B cell (primary cell): Measurements from ENCODE around the gene VEGFB. TPM values are rescaled to one million over a fixed set of nuclear protein-coding genes. Genes with fewer than 3 reads are reported as not detected.

Experiments
- ATAC-seq: fragments of 200-7000 bp; cut with Tn5 transposase; one replicate; pipeline ENCODE4 v1.10.0; 2021; ENCODE audit warnings: low read depth, mild to moderate bottlenecking, moderate number of reproducible peaks, moderate library complexity
- CTCF ChIA-PET: fragments of 350-600 bp; sonication (Branson Sonifier 250); formaldehyde crosslinking; loops from one replicate; lab custom pipeline; 2021; ENCODE audit warnings: antibody characterized with exemption, inconsistent platforms; lab: Charles Lee
- POLR2A ChIA-PET: fragments of 350-600 bp; sonication (Branson Sonifier 250); formaldehyde crosslinking; loops from one replicate; lab custom pipeline; 2021; ENCODE audit warnings: antibody characterized with exemption; lab: Charles Lee
- DNase-seq: peaks from one replicate; pipeline ENCODE4 v3.0.0; 2013
- H2AFZ ChIP-seq: 2 replicates; pipeline ENCODE4 v1.6.1; 2012; ENCODE audit warnings: mild to moderate bottlenecking, low read depth, low read length; ENCODE audit not compliant: insufficient read depth, poor library complexity, severe bottlenecking
- H3K27ac ChIP-seq, 2 donors: 1 replicate in 1 of 2; 2 replicates in 1 of 2; pipeline ENCODE4 v1.5.1; 2012 to 2013; ENCODE audit warnings: low read length in 2 of 2, mild to moderate bottlenecking in 2 of 2, moderate library complexity in 1 of 2
- H3K27me3 ChIP-seq, 4 experiments: fragments of 200-600 bp in 1 of 4; sonication (generic) in 1 of 4; replicated peaks in 1 of 4; 1 replicate in 2 of 4; 2 replicates in 2 of 4; pipeline versions ENCODE4 v1.6.1 to v1.7.0; 2013 to 2016; ENCODE audit warnings: low read length in 3 of 4, mild to moderate bottlenecking in 2 of 4, mixed read lengths in 1 of 4, moderate library complexity in 1 of 4; ENCODE audit not compliant: insufficient read depth in 4 of 4, control insufficient read depth in 3 of 4; ENCODE audit errors: control extremely low read depth in 1 of 4
- H3K36me3 ChIP-seq, 2 experiments: replicated peaks in 1 of 2; 1 replicate in 1 of 2; 2 replicates in 1 of 2; pipeline versions ENCODE4 v1.6.1 to v1.7.1; 2013; ENCODE audit warnings: low read length in 1 of 2; ENCODE audit not compliant: insufficient read depth in 2 of 2, control insufficient read depth in 1 of 2; ENCODE audit errors: control extremely low read depth in 1 of 2, extremely low read depth in 1 of 2
- H3K4me1 ChIP-seq, 2 donors: fragments of 200-600 bp in 1 of 2; sonication (generic) in 1 of 2; 1 replicate in 1 of 2; 2 replicates in 1 of 2; pipeline versions ENCODE4 v1.5.1 to v1.6.1; 2013 to 2017; ENCODE audit warnings: low read length in 2 of 2; ENCODE audit not compliant: control insufficient read depth in 2 of 2, insufficient read depth in 2 of 2
- H3K4me2 ChIP-seq: replicated peaks from 2 replicates; pipeline ENCODE3; 2012; ENCODE audit warnings: mild to moderate bottlenecking, low read depth, low read length; ENCODE audit not compliant: poor library complexity, severe bottlenecking
- H3K4me3 ChIP-seq, 5 experiments: fragments of 200-600 bp in 1 of 5; sonication (generic) in 1 of 5; 1 replicate in 3 of 5; 2 replicates in 2 of 5; pipeline versions ENCODE4 v1.5.1 to v1.7.0; 2011 to 2016; ENCODE audit warnings: low read length in 4 of 5, mild to moderate bottlenecking in 4 of 5, low read depth in 2 of 5, control low read depth in 1 of 5, moderate library complexity in 1 of 5; ENCODE audit not compliant: insufficient read depth in 1 of 5; ENCODE audit errors: control extremely low read depth in 1 of 5, extremely low read depth in 1 of 5
- H3K79me2 ChIP-seq: fragments of 200-600 bp; sonication (generic); one replicate; pipeline ENCODE4 v1.6.0; 2016; ENCODE audit warnings: low read length; ENCODE audit not compliant: control insufficient read depth, insufficient read depth
- H3K9ac ChIP-seq: fragments of 200-600 bp; sonication (generic); 2 replicates; pipeline ENCODE4 v1.6.1; 2017; ENCODE audit warnings: mild to moderate bottlenecking, low read length, moderate library complexity
- H3K9me3 ChIP-seq, 3 donors: one replicate each; pipeline versions ENCODE4 v1.6.1 to v1.7.1; 2013; ENCODE audit warnings: low read length in 2 of 3; ENCODE audit not compliant: control insufficient read depth in 2 of 3, insufficient read depth in 1 of 3; ENCODE audit errors: control extremely low read depth in 1 of 3
- H4K20me1 ChIP-seq: 2 replicates; pipeline ENCODE4 v1.6.0; 2012; ENCODE audit warnings: mild to moderate bottlenecking, low read length; ENCODE audit not compliant: insufficient read depth, control insufficient read depth, poor library complexity, severe bottlenecking
- H3K27ac Mint-ChIP-seq: one replicate; pipeline ENCODE4 v1.8.0; 2021; ENCODE audit warnings: mixed read lengths
- H3K27me3 Mint-ChIP-seq: one replicate; pipeline ENCODE4 v1.8.0; 2021; ENCODE audit warnings: mixed read lengths
- H3K4me1 Mint-ChIP-seq: one replicate; pipeline ENCODE4 v1.8.0; 2021; ENCODE audit warnings: mixed read lengths
- H3K4me3 Mint-ChIP-seq: one replicate; pipeline ENCODE4 v1.8.0; 2021; ENCODE audit warnings: mixed read lengths
- H3K9me3 Mint-ChIP-seq: one replicate; pipeline ENCODE4 v1.8.0; 2022; ENCODE audit warnings: mixed read lengths; ENCODE audit not compliant: insufficient read depth
- CTCF ChIP-seq: fragments of 200-600 bp; IDR thresholded peaks from one replicate; pipeline ENCODE4 v1.8.0; 2022; ENCODE audit warnings: antibody characterized with exemption, mild to moderate bottlenecking
- EZH2 ChIP-seq: IDR thresholded peaks from 2 replicates; pipeline ENCODE4 v1.6.1; 2012; ENCODE audit warnings: borderline replicate concordance, low read depth, mild to moderate bottlenecking, moderate library complexity, low read length; ENCODE audit not compliant: insufficient read depth, poor library complexity, severe bottlenecking
- WGBS: methylation state at CpG from one replicate; pipeline ENCODE4 v1.1.5; 2013; ENCODE audit warnings: missing lambda C conversion rate; ENCODE audit not compliant: insufficient coverage; 5-methylcytosine and 5-hydroxymethylcytosine counted together
- intact Hi-C: fragments of 100-400 bp; cut with micrococcal nuclease; formaldehyde crosslinking; loops from one replicate; pipeline ENCODE4 v1.10.0; 2022
- polyA plus RNA-seq: library from polyadenylated mRNA; depleted of rRNA; stranded (reverse); fragments of >200 nt; gene quantifications from 2 replicates; pipeline ENCODE4 v1.2.3, GENCODE V29; 2012
- total RNA-seq, 2 donors: library from RNA; stranded (reverse); fragments of 120-200 nt in 1 of 2; gene quantifications; 1 replicate in 1 of 2; 2 replicates in 1 of 2; pipeline versions ENCODE4 v1.2.3 to v1.2.4, GENCODE V29; 2013 to 2022

VEGFB gene
- total and polyA plus RNA-seq, 2 donors (not counting 1 experiment from before 2014, with no cell fraction given): 56.4 to 152 TPM

DNA sequence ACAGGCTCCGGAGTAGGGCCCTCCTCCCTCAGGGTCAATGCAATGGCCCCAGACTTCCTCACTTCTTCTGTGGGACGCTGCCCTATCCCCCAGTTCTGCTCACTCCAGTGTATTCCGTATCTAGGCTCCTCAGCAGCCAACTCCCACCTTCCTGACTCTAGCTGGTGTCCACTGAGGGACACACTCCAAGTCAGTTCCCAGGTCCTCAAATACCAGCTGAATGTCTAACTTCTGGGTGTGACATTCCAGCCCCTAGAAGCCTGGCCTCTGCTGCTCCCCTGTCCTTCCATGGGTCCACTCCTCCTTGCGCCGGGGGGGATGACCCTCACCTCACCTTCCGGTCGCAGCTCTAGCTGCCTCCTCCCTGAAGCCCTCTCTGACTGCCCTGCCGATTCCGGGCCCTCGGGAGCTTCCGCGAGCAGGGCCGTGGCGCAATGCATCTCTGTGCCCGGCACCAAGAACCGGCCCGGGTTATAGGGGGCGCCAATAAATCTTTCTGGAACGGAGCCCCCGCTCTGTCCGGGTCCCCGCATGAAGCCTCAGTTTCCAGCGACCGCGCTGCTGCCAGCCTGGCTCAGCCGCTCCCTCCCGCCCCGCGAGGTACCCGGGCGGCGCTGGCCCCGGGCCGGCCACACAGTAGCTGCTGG, 34.6 kb downstream of the VEGFB start:
- Mint-ChIP-seq H3K27ac (peak overlapping the region; percentile 99), H3K4me1 (peaks cover 19% of the 10 kb centered on the region), H3K9me3 (no peaks in the 10 kb centered on the region), H3K27me3 (no peaks in the 10 kb centered on the region), H3K4me3 (peak overlapping the region; percentile 100)
- peak overlapping the region; percentile 92 for H3K4me2 ChIP-seq
- no peaks in the 10 kb centered on the region for H4K20me1 ChIP-seq
- H3K79me2 ChIP-seq: no peaks in the 10 kb centered on the region
- DNase-seq: no peak
- ChIA-PET CTCF (interaction anchor here (0.8 to 5.7 kb wide), 7 partner anchors 12 to 64 kb away, joined by 3 to 73 read pairs (median 11); partner anchors contain the start of genes CATSPERZ, ESRRA, FERMT3 and PLCB3), POLR2A (interaction anchor here (0.6 to 4.6 kb wide), 13 partner anchors 15 to 1624 kb away, joined by 3 to 67 read pairs (median 7); partner anchors contain the start of genes BAD, CCDC88B, FERMT3 and GPR137)
- peak overlapping the region; percentile 40 to 96 (median 83) for H3K4me3 ChIP-seq
- no peaks in the 10 kb centered on the region for H3K27me3 ChIP-seq
- peak overlapping the region; percentile 75 for H2AFZ ChIP-seq
- ATAC-seq: peak; percentile 0
- H3K36me3 ChIP-seq: no peaks in the 10 kb centered on the region
- H3K9ac ChIP-seq: peak overlapping the region; percentile 76
- WGBS: under 1% methylated on average over 34 of the region's 34 CpGs
- H3K27ac ChIP-seq: peak overlapping the region; percentile 89 to 91
- TF ChIP-seq EZH2: no peak
- TF ChIP-seq CTCF: no peak
- peaks cover 0 to 3% (median 0%) of the 10 kb centered on the region in 3 donors for H3K9me3 ChIP-seq
- peaks cover 14 to 29% of the 10 kb centered on the region in 2 donors for H3K4me1 ChIP-seq
- intact Hi-C loops: loop anchor here (1.0 kb wide), 6 partner anchors 18 to 84 kb away; partner anchors contain the start of genes FKBP2, NUDT22, PLCB3 and TRPT1
